Upper lobe of left lung (tissue), 6 donors: ENCODE results near the gene CBX6. TPM values are rescaled to one million over a fixed set of nuclear protein-coding genes. Genes with fewer than 3 reads are reported as not detected.

ENCODE experiments used
- ATAC-seq, 2 donors: fragments of 200-7000 bp; cut with Tn5 transposase; one replicate each; pipeline ENCODE4 v1.9.1; 2022; ENCODE audit warnings: mild to moderate bottlenecking in 2 of 2, moderate library complexity in 2 of 2; ENCODE audit not compliant: low FRiP score in 2 of 2
- DNase-seq, 2 donors: peaks; one replicate each; pipeline ENCODE4 v3.0.0-alpha.2; 2019 to 2020
- H3K27ac ChIP-seq, 4 donors: fragments of 200-600 bp; sonication (generic); one replicate each; pipeline ENCODE4 v1.5.1; 2016 to 2019
- H3K27me3 ChIP-seq, 4 donors: fragments of 200-600 bp; sonication (generic); one replicate each; pipeline ENCODE4 v1.5.1; 2017 to 2019
- H3K36me3 ChIP-seq, 4 donors: fragments of 200-600 bp; sonication (generic); one replicate each; pipeline ENCODE4 v1.5.1; 2016 to 2019
- H3K4me1 ChIP-seq, 4 donors: fragments of 200-600 bp; sonication (generic); one replicate each; pipeline ENCODE4 v1.5.1; 2018 to 2019
- H3K4me3 ChIP-seq, 4 donors: fragments of 200-600 bp; sonication (generic); one replicate each; pipeline ENCODE4 v1.5.1; 2017 to 2019; ENCODE audit warnings: mild to moderate bottlenecking in 2 of 4, moderate library complexity in 1 of 4
- H3K9me3 ChIP-seq, 4 donors: fragments of 200-600 bp; sonication (generic); one replicate each; pipeline ENCODE4 v1.5.1; 2018 to 2019
- CTCF ChIP-seq, 6 experiments: fragments of 450-650 bp in 4 of 6; fragments of 200-600 bp in 2 of 6; sonication (generic) in 2 of 6; IDR thresholded peaks; one replicate each; pipeline ENCODE4 v1.5.1; 2016 to 2019; ENCODE audit warnings: antibody characterized with exemption in 6 of 6
- EP300 ChIP-seq, 4 donors: sonication (generic); formaldehyde crosslinking; IDR thresholded peaks; one replicate each; pipeline ENCODE4 v1.5.1; 2017; ENCODE audit warnings: antibody characterized with exemption in 4 of 4, control low read depth in 2 of 4
- POLR2A ChIP-seq, 4 donors: fragments of 450-650 bp; IDR thresholded peaks; one replicate each; pipeline ENCODE4 v1.5.1; 2016 to 2017; ENCODE audit warnings: antibody characterized with exemption in 4 of 4, mild to moderate bottlenecking in 2 of 4
- POLR2AphosphoS5 ChIP-seq, 2 donors: sonication (generic); formaldehyde crosslinking; IDR thresholded peaks; one replicate each; pipeline ENCODE4 v1.5.1; 2017; ENCODE audit warnings: antibody characterized with exemption in 2 of 2
- WGBS, 2 donors: methylation state at CpG; one replicate each; pipeline ENCODE4 v1.1.5; 2017 to 2018; 5-methylcytosine and 5-hydroxymethylcytosine counted together
- total RNA-seq, 6 donors: library from RNA; depleted of rRNA in 4 of 6; stranded (reverse); fragments of >200 nt in 4 of 6; gene quantifications; one replicate each; pipeline versions ENCODE4 v1.1.0 to v1.2.1, GENCODE V29; 2016 to 2021
- donor health status: DM: no; HTN: no; CAD: no; lungs with moderate emphysema.
- donor health status: DM: no; HTN: yes; CAD: no; lungs with severe emphysema.

CBX6 gene
- total RNA-seq, 6 donors from 2014 or later = 30.4 to 74.9 (median 45.4) TPM

GRCh38 chr22:38874529-38875222 lies 2.7 kb upstream of the CBX6 start:
- 89 to 92% methylated on average over 13 of the region's 13 CpGs for WGBS, 2 donors
- Histone ChIP-seq H3K36me3 (peaks cover 0 to 4% (median under 1%) of the 10 kb centered on the region in 4 donors), H3K4me3 (no peak overlapping the region), H3K27ac (no peak overlapping the region), H3K27me3 (no peaks in the 10 kb centered on the region), H3K4me1 (peaks cover 17 to 24% (median 20%) of the 10 kb centered on the region in 4 donors), H3K9me3 (no peaks in the 10 kb centered on the region)
- TF ChIP-seq POLR2AphosphoS5 (IDR thresholded peaks at IDR 0.05) (no peak), CTCF (IDR thresholded peaks at IDR 0.05) (no peak), POLR2A (IDR thresholded peaks at IDR 0.05) (no peak), EP300 (IDR thresholded peaks at IDR 0.05) (no peak)
- ATAC-seq = no peak
- DNase-seq = no peak

GRCh38 chr22:38873469-38874411 lies 1.7 kb upstream of the CBX6 start:
- TF ChIP-seq CTCF (IDR thresholded peaks at IDR 0.05) = no peak
- no peak for TF ChIP-seq POLR2AphosphoS5 (IDR thresholded peaks at IDR 0.05)
- no peak for TF ChIP-seq EP300 (IDR thresholded peaks at IDR 0.05)
- no peak for TF ChIP-seq POLR2A (IDR thresholded peaks at IDR 0.05)
- DNase-seq (no peak), ATAC-seq (no peak)
- 67 to 71% methylated on average over 9 of the region's 9 CpGs for WGBS, 2 donors
- Histone ChIP-seq H3K36me3 (peaks cover 0 to 10% (median 2%) of the 10 kb centered on the region in 4 donors), H3K4me3 (peak overlapping the region in 2 of 4 donors; percentile 75 to 83), H3K9me3 (no peaks in the 10 kb centered on the region), H3K4me1 (peaks cover 26 to 33% (median 29%) of the 10 kb centered on the region in 4 donors), H3K27me3 (no peaks in the 10 kb centered on the region), H3K27ac (peak overlapping the region in 3 of 4 donors; percentile 94 to 99 (median 96))

DNA sequence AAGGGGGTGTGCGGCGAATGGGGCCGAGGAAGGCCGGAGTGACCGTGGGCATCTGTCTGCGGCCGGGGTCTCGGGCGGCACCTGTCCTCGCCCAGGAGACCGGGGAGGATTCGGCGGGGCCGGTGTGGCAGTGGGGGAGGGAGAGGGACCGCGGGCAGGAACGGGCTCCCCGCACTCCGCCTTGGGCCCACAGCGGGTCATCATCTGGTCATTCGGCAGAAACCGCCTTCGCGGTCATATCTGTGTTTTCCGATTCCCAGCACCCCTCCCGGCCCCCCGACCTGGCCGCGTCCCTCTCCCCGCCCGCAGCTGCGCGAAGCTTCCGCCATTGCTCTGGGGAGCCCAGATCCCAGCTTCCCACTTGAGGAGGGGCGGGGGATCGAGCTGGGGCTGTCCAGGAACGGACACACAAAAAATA lies 824 bp upstream of the CBX6 start:
- Histone ChIP-seq H3K9me3 (no peaks in the 10 kb centered on the region), H3K27ac (peak overlapping the region; percentile 88 to 99 (median 95)), H3K4me1 (peaks cover 29 to 35% (median 32%) of the 10 kb centered on the region in 4 donors), H3K4me3 (peak overlapping the region; percentile 65 to 95 (median 79)), H3K27me3 (no peaks in the 10 kb centered on the region), H3K36me3 (peaks cover 0 to 18% (median 4%) of the 10 kb centered on the region in 4 donors)
- WGBS, 2 donors = 1 to 2% methylated on average over 14 to 31 of the region's 37 CpGs
- DNase-seq (peak; percentile 66 to 91), ATAC-seq (peak; percentile 56 to 77)
- TF ChIP-seq CTCF (IDR thresholded peaks at IDR 0.05) = no peak
- no peak for TF ChIP-seq EP300 (IDR thresholded peaks at IDR 0.05)
- peak; percentile 26 to 46 for TF ChIP-seq POLR2AphosphoS5 (IDR thresholded peaks at IDR 0.05)
- TF ChIP-seq POLR2A (IDR thresholded peaks at IDR 0.05) = peak in 2 of 4 donors; percentile 34 to 57

GRCh38 chr22:38871360-38872171 lies 450 bp downstream of the CBX6 start:
- WGBS, 2 donors = 1 to 2% methylated on average over 19 to 41 of the region's 77 CpGs
- Histone ChIP-seq H3K9me3 (no peaks in the 10 kb centered on the region), H3K36me3 (peaks cover 3 to 29% (median 10%) of the 10 kb centered on the region in 4 donors), H3K27me3 (no peaks in the 10 kb centered on the region), H3K4me3 (peak overlapping the region; percentile 75 to 95 (median 80)), H3K4me1 (peaks cover 29 to 35% (median 33%) of the 10 kb centered on the region in 4 donors), H3K27ac (peak overlapping the region; percentile 88 to 99 (median 95))
- ATAC-seq (peak in 1 of 2 donors; percentile 0), DNase-seq (peak in 1 of 2 donors; percentile 88)
- TF ChIP-seq POLR2A (IDR thresholded peaks at IDR 0.05) (peak in 2 of 4 donors; percentile 23 to 60), POLR2AphosphoS5 (IDR thresholded peaks at IDR 0.05) (no peak), EP300 (IDR thresholded peaks at IDR 0.05) (no peak), CTCF (IDR thresholded peaks at IDR 0.05) (no peak)
